Body of pancreas (tissue), 4 donors: ENCODE results near the gene KCNC1. TPM values are rescaled to one million over a fixed set of nuclear protein-coding genes. Genes with fewer than 3 reads are reported as not detected.

Source experiments
- ATAC-seq: fragments of 150-250 bp; one replicate; pipeline ENCODE4 v1.9.1; 2016
- DNase-seq, 4 donors: peaks; one replicate each; pipeline ENCODE4 v3.0.0-alpha.2; 2019
- H3K27ac ChIP-seq, 4 donors: fragments of 200-600 bp; sonication (generic); 1 replicate in 3 of 4; 2 replicates in 1 of 4; pipeline versions ENCODE4 v1.5.1 to v1.6.1; 2016 to 2019; ENCODE audit warnings: mild to moderate bottlenecking in 1 of 4, mixed read lengths in 1 of 4, moderate library complexity in 1 of 4
- H3K27me3 ChIP-seq, 2 donors: fragments of 200-600 bp; sonication (generic); one replicate each; pipeline ENCODE4 v1.6.0; 2016; ENCODE audit warnings: mild to moderate bottlenecking in 1 of 2
- H3K36me3 ChIP-seq, 2 donors: fragments of 200-600 bp; sonication (generic); replicated peaks in 1 of 2; 2 replicates each; pipeline ENCODE4 v1.5.1; 2016; ENCODE audit warnings: low read depth in 2 of 2; ENCODE audit not compliant: insufficient read depth in 1 of 2
- H3K4me1 ChIP-seq: fragments of 200-600 bp; sonication (generic); one replicate; pipeline ENCODE4 v1.6.0; 2016
- H3K4me3 ChIP-seq, 2 donors: fragments of 200-600 bp; sonication (generic); 1 replicate in 1 of 2; 2 replicates in 1 of 2; pipeline ENCODE4 v1.5.1; 2016 to 2019
- H3K9me3 ChIP-seq, 3 donors: fragments of 200-600 bp; sonication (generic); 1 replicate in 2 of 3; 2 replicates in 1 of 3; pipeline ENCODE4 v1.5.1; 2016
- CTCF ChIP-seq, 7 experiments: fragments of 450-650 bp in 4 of 7; fragments of 200-600 bp in 3 of 7; sonication (generic) in 3 of 7; IDR thresholded peaks; one replicate each; pipeline ENCODE4 v1.5.1; 2016 to 2019; ENCODE audit warnings: antibody characterized with exemption in 7 of 7
- POLR2A ChIP-seq, 3 donors: fragments of 450-650 bp; IDR thresholded peaks; one replicate each; pipeline ENCODE4 v1.6.1; 2016; ENCODE audit warnings: antibody characterized with exemption in 3 of 3, mild to moderate bottlenecking in 2 of 3
- WGBS, 2 donors: methylation state at CpG; one replicate each; pipeline ENCODE4 v1.1.5; 2017; 5-methylcytosine and 5-hydroxymethylcytosine counted together
- intact Hi-C: fragments of 100-400 bp; cut with DNase I; formaldehyde crosslinking; loops from one replicate; pipeline ENCODE4 v1.15.1; 2023
- total RNA-seq, 2 donors: library from RNA; depleted of rRNA; stranded (reverse); fragments of >200 nt; gene quantifications; one replicate each; pipeline ENCODE4 v1.1.0, GENCODE V29; 2016

KCNC1 gene
- total RNA-seq, 2 donors from 2014 or later: 0.26 TPM; not detected in 1

GRCh38 chr11:17782145-17782544 lies 47.6 kb downstream of the KCNC1 start:
- Histone ChIP-seq H3K36me3 (no peaks in the 10 kb centered on the region), H3K4me1 (no peaks in the 10 kb centered on the region), H3K9me3 (no peaks in the 10 kb centered on the region), H3K4me3 (no peak overlapping the region), H3K27me3 (no peaks in the 10 kb centered on the region), H3K27ac (no peak overlapping the region)
- ATAC-seq: no peak
- TF ChIP-seq CTCF (IDR thresholded peaks at IDR 0.05) (no peak), POLR2A (IDR thresholded peaks at IDR 0.05) (no peak)
- WGBS, 2 donors: 80 to 82% methylated on average over 12 of the region's 12 CpGs
- no peak for DNase-seq
- intact Hi-C loops: no loop called here

GRCh38 chr11:17782603-17783337 lies 48.2 kb downstream of the KCNC1 start:
- Histone ChIP-seq H3K4me3 (no peak overlapping the region), H3K4me1 (no peaks in the 10 kb centered on the region), H3K36me3 (no peaks in the 10 kb centered on the region), H3K27ac (no peak overlapping the region), H3K27me3 (no peaks in the 10 kb centered on the region), H3K9me3 (no peaks in the 10 kb centered on the region)
- DNase-seq (no peak), ATAC-seq (no peak)
- WGBS, 2 donors: 73 to 75% methylated on average over 4 of the region's 4 CpGs
- TF ChIP-seq POLR2A (IDR thresholded peaks at IDR 0.05) (no peak), CTCF (IDR thresholded peaks at IDR 0.05) (no peak)
- intact Hi-C loops: no loop called here

- no peak overlapping the region for H3K27ac ChIP-seq
Measured at GRCh38 chr11:17783878-17784277, 49.3 kb downstream of the KCNC1 start.

GRCh38 chr11:17786824-17787525 lies 52.4 kb downstream of the KCNC1 start:
- ATAC-seq: no peak
- TF ChIP-seq POLR2A (IDR thresholded peaks at IDR 0.05): no peak
- TF ChIP-seq CTCF (IDR thresholded peaks at IDR 0.05): no peak
- Histone ChIP-seq H3K36me3 (no peaks in the 10 kb centered on the region), H3K4me3 (no peak overlapping the region), H3K27ac (no peak overlapping the region), H3K4me1 (no peaks in the 10 kb centered on the region), H3K27me3 (no peaks in the 10 kb centered on the region), H3K9me3 (no peaks in the 10 kb centered on the region)
- intact Hi-C loops: no loop called here
- DNase-seq: no peak
- 83 to 90% methylated on average over 11 to 14 of the region's 14 CpGs for WGBS, 2 donors

More at GRCh38 chr11:17783878-17784277, 49.3 kb downstream of the KCNC1 start:
- Histone ChIP-seq H3K4me1 (no peaks in the 10 kb centered on the region), H3K4me3 (no peak overlapping the region), H3K9me3 (no peaks in the 10 kb centered on the region), H3K36me3 (no peaks in the 10 kb centered on the region), H3K27me3 (no peaks in the 10 kb centered on the region)
- ATAC-seq (no peak), DNase-seq (no peak)
- intact Hi-C loops: no loop called here
- no peak for TF ChIP-seq POLR2A (IDR thresholded peaks at IDR 0.05)
- no peak for TF ChIP-seq CTCF (IDR thresholded peaks at IDR 0.05)
- whole genome bisulfite sequencing, 2 donors: 84 to 87% methylated on average over 4 of the region's 4 CpGs
